GM21576 (cell line): ENCODE results near the gene ATXN1.
"Not testable (repeated sequence)": the region's sequence is repeated elsewhere in the genome, so short reads cannot be mapped to it uniquely, and the experiment has no call there.

Experiments
- ATAC-seq: cut with Tn5 transposase; IDR thresholded peaks from one replicate; pipeline ENCODE4 v1.9.1; 2021; ENCODE audit warnings: mild to moderate bottlenecking, moderate library complexity; ENCODE audit not compliant: unreplicated experiment

ATXN1 gene

DNA sequence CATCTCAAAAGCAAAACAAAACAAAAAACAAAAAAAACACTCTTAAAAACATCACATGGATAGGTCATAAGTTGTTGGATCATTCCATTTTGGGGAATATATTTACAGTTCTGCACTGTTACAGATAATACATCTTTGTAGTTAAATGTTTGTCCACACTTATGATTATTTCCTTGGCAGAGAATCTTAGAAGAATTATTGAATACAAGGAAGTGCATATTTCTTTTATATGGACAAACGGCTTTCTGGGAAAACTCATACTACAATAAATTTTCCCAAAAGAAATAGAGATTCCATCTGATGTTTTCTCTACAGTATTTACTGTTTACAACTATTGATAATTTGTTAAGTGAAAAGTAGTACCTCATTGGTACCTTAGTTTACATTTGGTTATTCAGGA, 489.1 kb downstream of the ATXN1 start:
- ATAC-seq = no peak

DNA sequence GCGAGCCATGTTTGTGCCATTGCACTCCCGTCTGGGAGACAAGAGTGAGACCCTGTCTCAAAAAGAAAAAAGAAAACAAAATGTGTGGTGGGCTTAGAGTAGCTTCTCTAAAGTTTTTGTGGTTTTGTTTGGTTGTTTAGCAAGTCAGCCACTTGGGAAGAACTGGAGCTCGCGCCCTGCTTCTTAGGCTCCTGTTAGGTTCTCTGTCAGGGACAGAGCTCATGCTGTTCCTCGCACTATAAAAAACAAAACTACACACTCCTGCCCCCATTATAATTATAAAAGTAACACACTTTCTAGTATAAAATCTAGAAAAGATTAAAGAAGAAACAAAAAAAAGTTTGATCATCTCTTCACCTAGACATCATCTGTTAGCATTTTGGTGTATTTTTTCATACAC, 489.8 kb downstream of the ATXN1 start:
- no peak for ATAC-seq

DNA sequence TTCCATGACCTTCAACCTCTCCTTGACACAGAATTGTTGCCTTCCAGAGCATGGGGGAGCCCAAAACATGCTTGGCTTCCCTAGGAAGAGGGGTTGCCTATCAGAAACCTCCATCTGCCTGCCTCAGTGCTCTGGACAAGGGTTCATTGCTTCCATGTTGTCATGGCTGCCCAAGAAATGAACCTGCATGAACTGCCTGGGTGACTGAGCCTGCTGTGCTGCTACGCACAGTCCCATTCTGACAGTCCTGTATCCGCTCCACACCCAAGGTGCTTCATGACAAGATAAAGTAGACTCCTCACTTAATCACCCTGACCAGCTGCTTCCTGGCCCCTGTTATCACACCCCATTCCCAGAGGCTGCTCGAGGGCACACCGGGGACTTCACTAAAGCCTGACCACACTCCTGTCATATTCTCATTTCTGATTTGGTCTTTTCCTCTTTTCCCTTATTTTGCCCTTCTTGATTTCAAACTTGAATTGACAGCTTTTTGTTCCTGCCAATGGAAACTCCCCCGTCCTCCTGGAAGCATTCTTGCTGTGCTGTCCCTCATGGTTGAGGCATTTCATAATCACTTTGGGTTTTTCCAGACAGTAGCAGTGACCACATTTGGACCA, 491.0 kb downstream of the ATXN1 start:
- ATAC-seq = no peak

DNA sequence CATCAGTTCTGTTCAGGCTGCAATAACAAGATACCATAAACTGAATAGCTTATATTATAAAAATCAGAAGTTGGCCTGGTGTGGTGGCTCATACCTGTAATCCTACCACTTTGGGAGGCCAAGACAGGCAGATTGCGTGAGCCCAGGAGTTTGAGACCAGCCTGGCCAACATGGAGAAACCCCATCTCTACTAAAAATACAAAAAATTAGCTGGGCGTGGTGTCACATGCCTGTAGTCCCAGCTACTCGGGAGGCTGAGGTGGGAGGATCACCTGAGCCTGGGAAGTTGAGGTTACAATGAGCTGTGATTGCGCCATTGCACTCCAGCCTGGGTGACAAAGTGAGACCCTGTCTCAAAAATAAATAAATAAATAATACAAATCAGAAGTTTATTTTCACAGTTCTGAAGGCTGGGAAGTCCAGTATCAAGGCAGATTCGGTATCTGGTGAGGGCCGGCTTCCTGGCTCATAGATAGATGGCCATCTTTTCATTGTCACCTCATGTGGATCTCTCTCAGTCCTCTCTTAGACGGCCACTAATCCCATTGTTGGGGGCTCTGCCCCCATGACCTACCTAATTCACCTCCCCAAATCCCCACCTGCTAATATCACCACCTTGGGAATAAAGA, 491.7 kb downstream of the ATXN1 start:
- ATAC-seq = not testable (repeated sequence)

DNA sequence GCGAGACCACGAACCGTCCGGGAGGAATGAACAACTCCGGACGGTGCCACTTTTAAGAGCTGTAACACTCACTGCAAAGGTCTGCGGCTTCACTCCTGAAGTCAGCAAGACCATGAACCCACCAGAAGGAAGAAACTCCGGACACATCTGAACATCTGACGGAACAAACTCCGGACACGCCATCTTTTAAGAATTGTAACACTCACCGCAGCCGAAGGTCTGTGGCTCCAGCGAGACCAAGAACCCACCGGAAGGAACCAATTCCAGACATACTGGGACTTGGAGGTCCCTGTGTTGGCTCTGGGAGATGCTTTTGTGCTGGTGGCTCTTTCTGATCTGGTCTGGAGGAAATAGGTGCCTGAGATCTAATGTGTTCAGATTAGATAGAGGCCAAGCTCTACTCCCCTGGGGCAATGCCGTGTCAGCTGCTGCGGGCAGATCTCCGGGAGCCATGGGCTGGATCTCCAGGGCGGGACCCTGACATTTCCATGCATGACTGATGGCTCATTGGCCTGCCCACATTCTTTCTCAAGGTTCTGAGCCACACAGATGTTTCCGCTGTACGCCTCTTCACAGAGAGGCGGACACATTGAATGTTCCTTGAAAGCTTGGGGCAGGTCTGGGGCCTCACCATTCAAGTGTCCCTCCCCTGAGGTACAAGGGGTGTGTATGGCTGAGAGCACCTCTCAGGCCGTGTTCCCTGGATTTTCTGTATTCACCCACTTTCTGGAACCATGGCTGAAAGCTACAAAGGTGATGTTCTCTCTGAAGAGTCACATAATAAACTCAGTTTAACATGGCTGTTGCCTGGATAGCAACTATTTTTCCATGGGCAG, 493.6 kb downstream of the ATXN1 start:
- ATAC-seq = no peak

DNA sequence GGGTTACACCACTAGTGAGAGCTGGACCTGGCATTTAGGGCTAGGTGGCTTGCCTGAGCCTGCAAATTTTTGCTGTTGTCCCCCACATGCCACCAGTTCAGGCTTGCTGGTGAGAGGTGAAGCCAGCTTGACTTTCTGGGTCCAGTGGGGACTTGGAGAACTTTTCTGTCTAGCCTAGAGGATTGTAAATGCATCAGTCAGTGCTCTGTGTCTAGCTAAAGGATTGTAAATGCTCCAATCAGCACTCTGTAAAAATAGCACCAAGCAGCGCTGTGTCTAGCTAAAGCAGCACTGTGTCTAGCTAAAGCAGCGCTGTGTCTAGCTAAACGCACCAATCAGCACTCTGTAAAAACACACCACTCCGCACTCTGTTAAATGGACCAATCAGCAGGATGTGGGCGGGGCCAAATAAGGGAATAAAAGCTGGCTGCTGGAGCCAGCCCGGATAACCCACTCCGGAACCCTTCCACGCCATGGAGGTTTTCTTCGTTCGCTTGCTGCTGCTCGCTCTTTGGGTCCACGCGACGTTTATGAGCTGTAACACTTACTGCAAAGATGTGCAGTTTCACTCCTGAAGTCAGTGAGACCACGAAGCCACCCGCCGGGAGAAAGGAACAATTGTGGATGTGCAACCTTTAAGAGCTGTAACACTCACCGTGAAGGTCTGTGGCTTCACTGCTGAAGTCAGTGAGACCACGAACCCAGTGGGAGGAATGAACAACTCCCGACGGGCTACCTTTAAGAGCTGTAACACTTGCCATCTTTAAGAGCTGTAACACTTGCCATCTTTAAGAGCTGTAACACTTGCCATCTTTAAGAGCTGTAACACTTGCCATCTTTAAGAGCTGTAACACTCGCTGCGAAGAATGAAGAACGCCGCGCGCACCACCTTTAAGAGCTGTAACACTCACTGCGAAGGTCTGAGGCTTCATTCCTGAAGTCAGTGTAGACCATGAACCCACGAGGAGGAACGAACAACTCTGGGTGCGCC, 495.6 kb downstream of the ATXN1 start:
- ATAC-seq = no peak

DNA sequence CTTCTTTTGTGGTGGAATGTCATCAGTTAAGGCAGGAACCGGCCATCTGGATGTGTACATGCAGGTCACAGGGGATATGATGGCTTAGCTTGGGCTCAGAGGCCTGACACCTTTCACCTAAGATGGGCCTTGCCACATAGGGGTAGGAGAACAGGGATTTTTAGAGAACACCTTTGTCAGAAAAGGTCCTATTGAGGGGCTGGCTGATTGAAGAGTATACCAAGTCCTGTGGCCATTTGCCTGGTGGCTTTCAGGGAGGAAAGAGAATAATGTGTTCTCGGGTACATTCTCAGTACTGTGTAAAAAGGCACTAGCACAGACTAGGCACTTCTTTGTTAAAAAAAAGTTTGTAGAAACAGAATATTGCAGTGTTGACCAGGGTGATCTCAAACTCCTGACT, 496.5 kb downstream of the ATXN1 start:
- ATAC-seq = no peak

DNA sequence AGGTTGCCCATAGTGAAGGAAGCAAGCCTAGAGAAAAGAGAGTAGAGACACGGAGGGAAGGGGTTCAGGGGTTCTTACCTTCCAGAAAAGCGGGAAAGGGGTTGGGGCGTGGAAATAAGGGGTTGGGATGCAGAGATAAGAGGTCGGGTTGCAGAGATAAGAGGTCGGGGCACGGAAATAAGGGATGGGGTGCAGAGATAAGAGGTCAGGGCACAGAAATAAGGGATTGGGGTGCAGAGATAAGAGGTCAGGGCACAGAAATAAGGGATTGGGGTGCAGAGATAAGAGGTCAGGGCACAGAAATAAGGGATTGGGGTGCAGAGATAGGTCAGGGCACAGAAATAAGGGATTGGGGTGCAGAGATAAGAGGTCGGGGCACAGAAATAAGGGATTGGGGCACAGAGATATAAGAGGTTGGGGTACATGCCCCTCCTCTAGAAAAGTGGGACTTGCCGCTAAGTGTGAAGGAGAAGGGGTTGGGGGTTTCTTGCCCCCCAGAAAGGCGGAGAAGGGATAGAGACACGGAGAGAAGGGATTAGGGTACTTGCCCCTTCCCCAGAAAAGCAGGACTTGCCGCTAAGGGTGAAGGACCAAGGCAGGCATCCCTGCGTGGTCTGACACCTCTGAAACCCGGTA, 497.7 kb downstream of the ATXN1 start:
- ATAC-seq = not testable (repeated sequence)

DNA sequence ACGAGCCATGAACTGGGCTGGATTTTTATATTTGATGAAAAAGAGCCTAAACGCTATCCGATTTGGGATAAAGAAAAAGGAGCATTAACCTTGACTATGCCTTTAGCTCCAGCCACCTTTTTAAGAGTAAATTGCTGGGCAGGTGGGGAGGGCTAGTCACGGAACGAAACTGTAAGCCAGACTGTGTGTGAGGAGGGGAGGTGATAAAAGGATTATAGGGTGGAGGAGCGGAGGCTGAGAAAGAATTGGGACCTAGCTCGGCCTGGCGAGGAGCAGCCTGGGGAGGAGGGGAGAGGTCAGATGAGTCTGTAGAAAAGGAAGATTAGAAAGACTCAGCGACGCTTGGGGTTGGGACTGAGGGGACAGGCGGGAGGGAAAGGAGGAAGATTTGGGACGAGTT, 498.5 kb downstream of the ATXN1 start:
- not testable (repeated sequence) for ATAC-seq

DNA sequence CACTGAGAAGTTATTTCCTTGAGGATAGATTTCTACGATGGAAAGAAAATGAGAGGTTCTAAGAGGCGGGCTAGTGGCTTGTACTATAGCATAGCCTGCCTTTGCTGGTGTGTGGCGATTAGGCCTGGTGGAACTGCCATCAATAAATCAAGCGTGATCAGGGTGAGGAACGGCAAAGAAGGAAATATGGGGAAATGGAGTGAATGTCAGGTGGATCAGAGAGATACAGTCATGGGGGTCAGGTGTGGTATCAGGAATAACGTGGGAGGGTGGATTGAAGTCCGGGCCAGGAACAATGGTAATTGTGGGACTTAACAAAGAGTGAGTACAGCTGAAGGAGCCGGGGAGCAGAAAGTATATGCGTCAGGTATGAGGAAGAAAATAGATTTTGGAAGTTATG, 500.7 kb downstream of the ATXN1 start:
- ATAC-seq = not testable (repeated sequence)

DNA sequence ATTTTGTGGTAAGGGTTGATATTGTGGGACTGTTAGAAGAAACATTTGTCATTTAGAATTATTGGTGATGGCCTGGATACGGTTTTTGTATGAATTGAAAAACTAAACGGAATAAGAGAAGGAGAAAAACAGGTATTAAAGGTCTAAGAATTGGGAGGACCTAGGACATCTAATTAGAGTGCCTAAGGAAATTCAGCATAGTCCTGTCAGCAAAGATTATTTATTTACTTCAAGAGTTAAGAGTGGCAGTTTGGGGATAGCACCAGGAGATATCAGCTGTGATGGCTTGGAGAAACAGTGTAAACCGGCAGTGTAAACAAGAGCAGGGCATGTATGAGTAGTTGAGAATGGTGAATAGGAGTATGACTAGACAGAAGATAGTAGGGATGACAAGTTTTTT, 501.7 kb downstream of the ATXN1 start:
- not testable (repeated sequence) for ATAC-seq

DNA sequence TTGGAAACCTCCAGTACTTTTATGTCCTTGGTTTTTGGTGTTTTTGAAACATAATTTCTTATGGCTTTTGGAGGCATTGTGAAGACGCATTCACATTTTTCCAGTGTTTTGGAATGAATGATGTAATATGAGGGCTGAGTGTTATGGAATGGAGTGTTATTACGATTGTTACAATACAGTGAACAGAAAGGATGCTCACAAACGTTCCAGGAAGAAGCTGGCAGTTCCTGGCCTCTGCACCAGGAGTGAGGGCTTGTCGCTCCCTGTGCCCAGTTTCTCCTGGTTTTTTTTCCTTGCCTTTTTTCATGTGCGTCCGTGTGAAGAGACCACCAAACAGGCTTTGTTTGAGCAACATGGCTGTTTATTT, 502.6 kb downstream of the ATXN1 start:
- ATAC-seq = no peak

DNA sequence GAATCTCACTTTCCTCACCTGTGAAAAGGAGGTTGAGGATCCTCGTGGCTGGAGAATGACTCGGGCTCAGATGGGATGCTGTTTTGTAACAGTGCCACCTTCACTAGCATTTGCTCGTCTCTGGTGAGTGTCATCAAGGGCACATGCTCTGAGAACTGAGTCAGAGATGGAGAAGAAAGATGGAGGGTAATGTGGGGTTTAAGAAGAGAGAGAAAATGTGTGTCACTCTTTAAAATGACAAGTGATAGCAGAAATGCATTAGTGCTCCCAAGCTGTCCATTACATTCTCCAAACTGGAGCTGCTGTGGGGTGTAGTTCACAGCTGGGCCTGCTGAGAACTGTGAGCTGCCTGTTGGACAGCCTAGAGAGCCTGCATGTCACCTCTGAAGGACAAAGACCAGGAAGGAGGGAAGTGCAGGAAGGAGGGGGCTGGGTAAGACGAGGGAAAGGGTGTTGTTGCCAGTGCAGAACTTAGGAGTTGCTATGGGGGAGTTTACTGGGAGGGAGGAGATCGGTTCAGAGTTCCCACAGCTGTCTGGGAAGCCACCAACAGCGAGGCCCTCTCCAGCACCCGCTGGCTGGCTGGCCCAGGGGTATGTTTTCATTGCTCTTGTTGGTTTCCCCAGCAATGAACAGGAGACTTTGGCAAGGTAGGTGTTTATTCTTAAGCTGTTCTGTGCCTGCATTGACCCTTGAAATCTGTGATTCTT, 503.1 kb downstream of the ATXN1 start:
- no peak for ATAC-seq

DNA sequence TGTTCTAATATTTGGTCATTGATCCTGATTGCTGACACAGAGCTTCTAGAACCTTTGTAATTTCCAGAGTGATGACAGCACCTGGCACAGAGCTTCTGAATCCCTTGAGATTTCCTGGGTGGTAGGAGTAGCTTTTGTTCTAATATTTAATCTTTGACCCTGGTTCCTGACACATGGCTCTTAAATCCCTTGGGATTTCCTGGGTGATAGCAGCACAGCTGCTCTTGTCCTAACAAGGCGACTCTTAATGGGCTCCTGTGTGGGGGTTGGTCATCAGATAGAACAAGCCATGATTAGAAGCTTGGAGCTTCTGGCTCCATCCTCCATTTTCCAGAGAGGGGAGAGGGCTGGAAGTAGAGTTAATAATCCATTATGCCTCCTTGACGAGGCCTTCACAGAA, 504.5 kb downstream of the ATXN1 start:
- no peak for ATAC-seq

DNA sequence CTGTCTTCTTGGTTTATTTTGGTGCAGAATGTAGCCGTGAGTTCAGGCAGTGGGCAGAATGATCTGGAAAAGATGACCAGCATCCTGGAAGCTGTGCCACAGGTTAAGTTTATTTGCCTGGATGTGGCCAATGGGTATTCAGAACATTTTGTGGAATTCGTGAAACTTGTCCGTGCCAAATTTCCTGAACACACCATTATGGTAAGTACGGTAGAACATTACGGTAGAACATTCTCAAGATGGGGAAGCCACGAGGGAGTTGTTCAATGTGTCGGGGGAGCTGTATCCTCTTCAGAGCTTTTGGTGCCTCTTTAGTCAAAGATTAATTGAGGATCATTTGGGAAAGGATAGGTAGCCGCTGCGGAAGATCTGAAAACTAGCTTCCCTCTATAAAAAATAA, 506.7 kb downstream of the ATXN1 start:
- no peak for ATAC-seq

DNA sequence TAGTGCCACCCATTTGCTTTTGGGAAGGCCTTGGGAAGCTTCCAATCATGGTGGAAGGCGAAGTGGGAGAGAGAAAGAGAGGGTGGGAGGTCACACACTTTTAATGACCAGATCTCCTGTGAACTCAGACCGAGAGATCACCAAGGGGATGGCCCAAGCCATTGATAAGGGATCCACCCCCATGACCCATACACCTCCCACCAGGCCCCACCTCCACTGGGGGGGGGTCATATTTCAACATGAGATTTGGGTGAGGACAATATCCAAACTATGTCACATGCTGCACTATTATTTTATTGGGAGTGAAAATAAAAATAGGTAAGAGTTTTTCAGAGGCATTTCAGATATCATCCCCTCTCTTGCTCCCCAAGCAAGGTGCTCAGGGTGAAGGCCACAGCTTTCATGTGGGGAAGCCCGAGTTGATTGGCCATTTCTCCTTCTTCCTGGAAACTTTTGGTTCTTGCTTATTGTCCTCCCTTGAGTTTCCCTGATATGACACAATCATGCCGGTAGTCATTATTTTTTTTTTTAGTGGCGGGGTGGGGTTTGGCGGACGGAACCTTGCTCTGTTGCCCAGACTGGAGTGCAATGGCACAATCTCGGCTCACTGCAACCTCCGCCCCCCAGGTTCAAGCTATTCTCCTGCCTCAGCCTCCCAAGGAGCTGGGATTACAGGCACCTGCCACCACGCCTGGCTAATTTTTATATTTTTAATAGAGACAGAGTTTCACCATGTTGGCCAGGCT, 507.7 kb downstream of the ATXN1 start:
- ATAC-seq = no peak

DNA sequence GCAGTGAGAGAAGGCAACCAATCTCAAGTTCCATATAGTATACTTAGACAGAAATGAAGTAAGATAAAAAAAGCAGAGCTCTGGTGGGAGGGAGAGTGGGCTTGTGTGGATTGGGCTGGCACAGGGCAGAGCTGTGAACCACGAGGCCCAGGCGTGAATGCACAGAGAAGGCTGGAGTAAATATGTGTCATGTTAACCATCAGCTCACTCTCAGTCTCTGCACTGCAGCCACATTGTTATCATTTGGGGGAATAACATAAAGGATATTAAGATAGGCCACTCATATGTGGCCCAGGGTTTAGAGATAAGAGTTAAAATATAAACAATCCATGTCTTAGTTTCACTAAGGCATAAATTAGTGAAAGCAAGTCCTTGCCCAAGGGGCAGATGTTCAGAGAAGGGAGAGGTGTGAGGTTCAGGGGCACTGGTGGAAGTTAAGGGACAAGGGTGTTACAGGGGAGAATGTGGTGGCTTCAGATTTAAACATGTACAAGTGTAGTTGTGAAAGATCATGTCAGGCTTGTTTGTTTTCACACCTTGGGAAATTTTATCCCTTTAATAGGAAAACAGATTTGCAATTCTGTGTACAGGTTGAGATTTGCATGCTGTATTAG, 508.5 kb downstream of the ATXN1 start:
- no peak for ATAC-seq

DNA sequence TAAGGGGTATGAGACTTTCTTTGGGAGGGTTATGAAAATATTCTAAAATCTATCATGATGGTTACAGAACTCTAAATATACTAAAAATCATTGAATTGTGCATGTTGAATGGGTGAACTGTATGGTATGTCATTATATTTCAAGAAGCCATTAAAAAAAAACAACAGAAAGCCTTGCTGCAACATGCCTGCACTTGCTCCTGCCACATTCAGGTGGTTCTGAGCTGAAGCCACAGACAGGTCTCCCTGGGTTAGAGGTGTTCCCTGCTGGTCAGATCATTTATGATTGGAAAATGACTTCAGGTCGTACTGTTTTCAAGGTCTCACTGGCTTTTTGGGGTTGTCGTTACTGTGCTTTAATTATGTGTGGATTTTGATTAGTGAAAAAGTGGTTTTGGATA, 509.6 kb downstream of the ATXN1 start:
- no peak for ATAC-seq

DNA sequence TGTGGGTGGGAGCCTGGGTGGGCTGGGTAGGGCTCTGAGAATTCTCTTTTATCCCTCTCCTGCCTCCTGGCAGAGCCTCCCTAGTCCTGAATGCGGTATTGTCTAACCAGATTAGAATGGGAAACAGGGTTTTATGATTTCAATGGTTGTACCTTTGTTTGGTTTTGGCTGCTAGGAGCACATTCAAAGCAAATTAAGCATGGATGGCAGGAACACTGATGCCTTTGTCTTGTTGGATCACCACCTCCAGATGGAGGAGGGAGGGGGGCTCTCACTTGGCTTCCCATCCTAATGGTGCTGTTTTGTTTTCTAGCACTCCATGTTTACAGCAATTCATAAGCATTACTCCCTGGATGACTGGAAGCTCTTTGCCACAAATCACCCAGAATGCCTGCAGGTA, 511.3 kb downstream of the ATXN1 start:
- no peak for ATAC-seq
